K562 (cell line): ENCODE data around the gene TMC6. TPM values are rescaled to one million over a fixed set of nuclear protein-coding genes. Genes with fewer than 3 reads are reported as not detected.

ENCODE experiments used
- ATAC-seq: fragments of 200-7000 bp; cut with Tn5 transposase; 3 replicates; pipeline ENCODE4 v1.9.1; 2020; ENCODE audit warnings: moderate library complexity
- BruUV-seq: library from RNA; stranded (reverse); fragments of 400-500 nt; replicated peaks from 2 replicates; lab custom pipeline; 2021; lab: Mats Ljungman, UMichigan
- CTCF ChIA-PET: fragments of 300-600 bp; formaldehyde crosslinking; extraction: SDS; loops from one replicate; lab custom pipeline; 2021; ENCODE audit warnings: low intra/inter-chr PET ratio; lab: Yijun Ruan, JAX
- POLR2A ChIA-PET: fragments of 300-600, 350-650 bp; sonication (Branson Sonifier 250); formaldehyde crosslinking; extraction: SDS; loops from one replicate; lab custom pipeline; 2021; ENCODE audit warnings: antibody characterized with exemption, inconsistent platforms; lab: Yijun Ruan, JAX
- DNase-seq, 4 experiments: peaks; one replicate each; pipeline versions ENCODE4 v3.0.0 to v3.0.0-alpha.2; 2011 to 2018; ENCODE audit warnings: low spot score in 3 of 4, mixed read lengths in 3 of 4; ENCODE audit errors: extremely low read depth in 1 of 4
- FAIRE-seq: peaks from 2 replicates; lab custom pipeline; 2011; peaks lifted over from hg19 to GRCh38; lab: Jason Lieb, UNC
- H2AFZ ChIP-seq: 2 replicates; pipeline ENCODE4 v1.6.0; 2011; ENCODE audit warnings: low read depth, low read length, control low read depth, inconsistent platforms
- H3K27ac ChIP-seq: fragments of 200-600 bp; 3 replicates; pipeline ENCODE4 v1.8.0; 2011; ENCODE audit warnings: low read depth, mild to moderate bottlenecking, control low read depth, inconsistent platforms, low read length, moderate library complexity, mixed read lengths; ENCODE audit errors: extremely low read depth
- H3K27me3 ChIP-seq, 2 experiments: fragments of 300-600 bp in 1 of 2; 2 replicates in 1 of 2; 3 replicates in 1 of 2; pipeline versions ENCODE4 v1.6.0 to v1.8.0; 2011; ENCODE audit warnings: inconsistent platforms in 2 of 2, low read length in 2 of 2, mild to moderate bottlenecking in 1 of 2, mixed read lengths in 1 of 2, moderate library complexity in 1 of 2; ENCODE audit not compliant: control insufficient read depth in 2 of 2, insufficient read depth in 2 of 2
- H3K36me3 ChIP-seq: fragments of 300-600 bp; 3 replicates; pipeline ENCODE4 v1.8.0; 2011; ENCODE audit warnings: mild to moderate bottlenecking, low read length, inconsistent platforms; ENCODE audit not compliant: control insufficient read depth, insufficient read depth
- H3K4me1 ChIP-seq, 2 experiments: fragments of 200-600 bp in 1 of 2; replicated peaks in 1 of 2; 2 replicates in 1 of 2; 3 replicates in 1 of 2; pipeline versions ENCODE4 v1.5.1 to v1.8.0; 2011; ENCODE audit warnings: inconsistent platforms in 2 of 2, low read length in 2 of 2, mild to moderate bottlenecking in 1 of 2, mixed read lengths in 1 of 2, moderate library complexity in 1 of 2; ENCODE audit not compliant: control insufficient read depth in 2 of 2, insufficient read depth in 2 of 2
- H3K4me2 ChIP-seq: 2 replicates; pipeline ENCODE4 v1.6.1; 2011; ENCODE audit warnings: low read length, control low read depth, inconsistent platforms, mixed read lengths; ENCODE audit not compliant: insufficient read depth
- H3K4me3 ChIP-seq: fragments of 200-600 bp; sonication (generic), shearing (Covaris generic); 2 replicates; pipeline ENCODE4 v1.5.1; 2016; ENCODE audit warnings: control low read depth, inconsistent platforms
- H3K79me2 ChIP-seq: fragments of 200-600 bp; 3 replicates; pipeline ENCODE4 v1.8.0; 2011; ENCODE audit warnings: low read length, inconsistent platforms; ENCODE audit not compliant: control insufficient read depth, insufficient read depth
- H3K9ac ChIP-seq, 2 experiments: 2 replicates each; pipeline versions ENCODE4 v1.6.0 to v1.6.1; 2011; ENCODE audit warnings: low read depth in 2 of 2, low read length in 2 of 2, control low read depth in 1 of 2, inconsistent platforms in 1 of 2, mild to moderate bottlenecking in 1 of 2, mixed read lengths in 1 of 2; ENCODE audit not compliant: insufficient read depth in 1 of 2
- H3K9me1 ChIP-seq: one replicate; pipeline ENCODE4 v1.6.0; 2011; ENCODE audit warnings: inconsistent platforms, mild to moderate bottlenecking, low read length, moderate library complexity; ENCODE audit not compliant: control insufficient read depth, insufficient read depth
- H3K9me3 ChIP-seq: replicated peaks from 2 replicates; pipeline ENCODE4 v1.5.1; 2011; ENCODE audit warnings: low read depth, low read length, inconsistent platforms; ENCODE audit not compliant: control insufficient read depth, insufficient read depth
- H4K20me1 ChIP-seq: replicated peaks from 2 replicates; pipeline ENCODE4 v1.6.1; 2011; ENCODE audit warnings: low read length, inconsistent platforms, mixed read lengths; ENCODE audit not compliant: control insufficient read depth, insufficient read depth
- CBX5 ChIP-seq: IDR thresholded peaks from 2 replicates; pipeline ENCODE4 v1.6.1; 2014; ENCODE audit warnings: low read depth, borderline replicate concordance
- CLOCK ChIP-seq: fragments of 250-450 bp; sonication (Bioruptor Pico); IDR thresholded peaks from 2 replicates; pipeline ENCODE4 v1.4.0; 2020; ENCODE audit warnings: mild to moderate bottlenecking, moderate library complexity, borderline replicate concordance
- FOXK1 ChIP-seq: sonication (generic); formaldehyde crosslinking; IDR thresholded peaks from 2 replicates; pipeline ENCODE4 v1.8.0; 2022; ENCODE audit warnings: missing genetic modification reagents, mild to moderate bottlenecking, borderline replicate concordance
- MCM3 ChIP-seq: fragments of 450-650 bp; IDR thresholded peaks from 2 replicates; pipeline ENCODE4 v1.6.1; 2016
- NR2C1 ChIP-seq, 2 experiments: fragments of 450-650 bp; IDR thresholded peaks; 2 replicates each; pipeline ENCODE4 v1.6.1; 2017; ENCODE audit warnings: mild to moderate bottlenecking in 2 of 2, antibody characterized with exemption in 1 of 2, inconsistent platforms in 1 of 2, missing compliant biosample characterization in 1 of 2, missing genetic modification characterization in 1 of 2
- PHF20 ChIP-seq: fragments of 450-650 bp; IDR thresholded peaks from 2 replicates; pipeline ENCODE4 v1.6.1; 2018; ENCODE audit not compliant: partially characterized antibody
- RFX5 ChIP-seq: IDR thresholded peaks from 2 replicates; pipeline ENCODE4 v1.6.1; 2011; ENCODE audit warnings: low read depth, mild to moderate bottlenecking, improper control_type of control experiment, low read length
- SUPT5H ChIP-seq: fragments of 450-650 bp; IDR thresholded peaks from 2 replicates; pipeline ENCODE4 v1.6.1; 2016
- TRIM24 ChIP-seq, 2 experiments: fragments of 450-650 bp; IDR thresholded peaks; 2 replicates each; pipeline ENCODE4 v1.6.1; 2016
- ZC3H4 ChIP-seq: sonication (generic); formaldehyde crosslinking; IDR thresholded peaks from 2 replicates; pipeline ENCODE4 v1.9.0; 2021; ENCODE audit warnings: missing genetic modification reagents, borderline replicate concordance
- ZNF217 ChIP-seq: sonication (generic); formaldehyde crosslinking; IDR thresholded peaks from 2 replicates; pipeline ENCODE4 v1.8.0; 2022; ENCODE audit warnings: mild to moderate bottlenecking, missing genetic modification reagents
- ZNF699 ChIP-seq: fragments of 250-450 bp; sonication (Bioruptor Pico); IDR thresholded peaks from 2 replicates; pipeline ENCODE4 v1.8.0; 2021; ENCODE audit warnings: mild to moderate bottlenecking, moderate library complexity; ENCODE audit not compliant: insufficient replicate concordance
- WGBS: fragments of 100-300 bp; shearing (Covaris generic); methylation state at CpG from one replicate; pipeline ENCODE4 v1.1.6; 2016; ENCODE audit warnings: low coverage, mixed read lengths; ENCODE audit not compliant: insufficient coverage; ENCODE audit errors: missing lambda C conversion rate; 5-methylcytosine and 5-hydroxymethylcytosine counted together
- in situ Hi-C: fragments of 300-500 bp; cut with MboI; formaldehyde crosslinking; loops from 4 replicates; pipeline ENCODE4 v1.15.0; 2018; ENCODE audit warnings: inconsistent platforms, mixed read lengths
- intact Hi-C: fragments of 100-400 bp; cut with micrococcal nuclease; formaldehyde crosslinking; loops from 2 replicates; pipeline ENCODE4 v1.14.2; 2022
- polyA plus RNA-seq, 8 experiments: library from polyadenylated mRNA; depleted of rRNA in 4 of 8; stranded (reverse) in 5 of 8; unstranded in 3 of 8; fragments of >200 nt; fragmentation: Nextera tagmentation in 2 of 8; fragmentation: Illumina TruSeq in 1 of 8; extraction: Ambion mirVana in 2 of 8; extraction: Trizol in 1 of 8; gene quantifications; 2 replicates each; pipeline versions ENCODE4 v1.2.1 to v1.2.3, GENCODE V29; 2011 to 2014; ENCODE audit warnings: inconsistent platforms in 1 of 8, missing spikeins in 1 of 8
- total RNA-seq, 7 experiments: library from RNA; depleted of rRNA in 6 of 7; stranded (reverse); fragments of >200 nt in 6 of 7; fragmentation: Illumina TruSeq in 2 of 7; extraction: Trizol in 2 of 7; gene quantifications; 2 replicates each; pipeline versions ENCODE4 v1.2.1 to v1.2.3, GENCODE V29; 2011 to 2021; ENCODE audit warnings: low replicate concordance in 1 of 7
- TF ChIP-seq, protein P1 (sequence below): fragments of 150-350 bp; conservative IDR thresholded peaks from 2 replicates; pipeline ENCODE4 v1.6.1; 2014; ENCODE audit warnings: low read length
- TF ChIP-seq, protein P2 (sequence below): fragments of 450-650 bp; IDR thresholded peaks from 2 replicates; pipeline ENCODE4 v1.6.1; 2017; ENCODE audit warnings: antibody characterized with exemption, mild to moderate bottlenecking

TMC6 gene
- total and polyA plus RNA-seq, 9 of the 15 experiments (the other 6 are each of a cell fraction or from before 2014, with no cell fraction given) = 4.1 to 351 (median 66.9) TPM

- Histone ChIP-seq H3K4me2 (no peak overlapping the region), H2AFZ (no peak overlapping the region), H3K27me3 (no peaks in the 10 kb centered on the region), H3K9me3 (peaks cover 7% of the 10 kb centered on the region), H3K4me1 (peaks cover 0 to 13% of the 10 kb centered on the region in 2 experiments; a peak in 3 of 5 replicates), H3K9ac (no peak overlapping the region), H3K36me3 (peaks cover 37% of the 10 kb centered on the region), H3K9me1 (no peaks in the 10 kb centered on the region), H3K27ac (no peak overlapping the region), H3K4me3 (no peak overlapping the region), H4K20me1 (no peaks in the 10 kb centered on the region), H3K79me2 (no peaks in the 10 kb centered on the region)
- BruUV-seq = no TSS peak
- 85% methylated on average over 10 of the region's 10 CpGs for WGBS
- no peak for DNase-seq
- in situ Hi-C loops = no loop called here
- no peak for FAIRE-seq
- ChIA-PET CTCF (no interaction called here), POLR2A (interaction anchor here (1.0 kb wide), 1 partner anchor 11 kb away, joined by 3 read pairs; no protein-coding TSS in a partner anchor)
- intact Hi-C loops = no loop called here
- no peak for ATAC-seq
- TF ChIP-seq TRIM24 (IDR thresholded peaks at IDR 0.05) (0 out of 4 replicates have a peak, but pooled peaks of 1 of the 2 experiments have one; percentile 10), NR2C1 (IDR thresholded peaks at IDR 0.05) (no peak), NR2C1 (tag; IDR thresholded peaks at IDR 0.05) (no peak), ZNF217 (no peak), CBX5 (0 out of 2 replicates have a peak, but pooled peaks have one; percentile 63), CLOCK (CRISPR knock-in tag) (no peak), MCM3 (no peak), PHF20 (no peak), RFX5 (no peak), SUPT5H (no peak), ZNF699 (no peak), FOXK1 (no peak), ZC3H4 (no peak)
- TF ChIP-seq, protein P1, sequence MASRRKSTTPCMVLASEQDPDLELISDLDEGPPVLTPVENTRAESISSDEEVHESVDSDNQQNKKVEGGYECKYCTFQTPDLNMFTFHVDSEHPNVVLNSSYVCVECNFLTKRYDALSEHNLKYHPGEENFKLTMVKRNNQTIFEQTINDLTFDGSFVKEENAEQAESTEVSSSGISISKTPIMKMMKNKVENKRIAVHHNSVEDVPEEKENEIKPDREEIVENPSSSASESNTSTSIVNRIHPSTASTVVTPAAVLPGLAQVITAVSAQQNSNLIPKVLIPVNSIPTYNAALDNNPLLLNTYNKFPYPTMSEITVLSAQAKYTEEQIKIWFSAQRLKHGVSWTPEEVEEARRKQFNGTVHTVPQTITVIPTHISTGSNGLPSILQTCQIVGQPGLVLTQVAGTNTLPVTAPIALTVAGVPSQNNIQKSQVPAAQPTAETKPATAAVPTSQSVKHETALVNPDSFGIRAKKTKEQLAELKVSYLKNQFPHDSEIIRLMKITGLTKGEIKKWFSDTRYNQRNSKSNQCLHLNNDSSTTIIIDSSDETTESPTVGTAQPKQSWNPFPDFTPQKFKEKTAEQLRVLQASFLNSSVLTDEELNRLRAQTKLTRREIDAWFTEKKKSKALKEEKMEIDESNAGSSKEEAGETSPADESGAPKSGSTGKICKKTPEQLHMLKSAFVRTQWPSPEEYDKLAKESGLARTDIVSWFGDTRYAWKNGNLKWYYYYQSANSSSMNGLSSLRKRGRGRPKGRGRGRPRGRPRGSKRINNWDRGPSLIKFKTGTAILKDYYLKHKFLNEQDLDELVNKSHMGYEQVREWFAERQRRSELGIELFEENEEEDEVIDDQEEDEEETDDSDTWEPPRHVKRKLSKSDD = no peak
- TF ChIP-seq, protein P2, sequence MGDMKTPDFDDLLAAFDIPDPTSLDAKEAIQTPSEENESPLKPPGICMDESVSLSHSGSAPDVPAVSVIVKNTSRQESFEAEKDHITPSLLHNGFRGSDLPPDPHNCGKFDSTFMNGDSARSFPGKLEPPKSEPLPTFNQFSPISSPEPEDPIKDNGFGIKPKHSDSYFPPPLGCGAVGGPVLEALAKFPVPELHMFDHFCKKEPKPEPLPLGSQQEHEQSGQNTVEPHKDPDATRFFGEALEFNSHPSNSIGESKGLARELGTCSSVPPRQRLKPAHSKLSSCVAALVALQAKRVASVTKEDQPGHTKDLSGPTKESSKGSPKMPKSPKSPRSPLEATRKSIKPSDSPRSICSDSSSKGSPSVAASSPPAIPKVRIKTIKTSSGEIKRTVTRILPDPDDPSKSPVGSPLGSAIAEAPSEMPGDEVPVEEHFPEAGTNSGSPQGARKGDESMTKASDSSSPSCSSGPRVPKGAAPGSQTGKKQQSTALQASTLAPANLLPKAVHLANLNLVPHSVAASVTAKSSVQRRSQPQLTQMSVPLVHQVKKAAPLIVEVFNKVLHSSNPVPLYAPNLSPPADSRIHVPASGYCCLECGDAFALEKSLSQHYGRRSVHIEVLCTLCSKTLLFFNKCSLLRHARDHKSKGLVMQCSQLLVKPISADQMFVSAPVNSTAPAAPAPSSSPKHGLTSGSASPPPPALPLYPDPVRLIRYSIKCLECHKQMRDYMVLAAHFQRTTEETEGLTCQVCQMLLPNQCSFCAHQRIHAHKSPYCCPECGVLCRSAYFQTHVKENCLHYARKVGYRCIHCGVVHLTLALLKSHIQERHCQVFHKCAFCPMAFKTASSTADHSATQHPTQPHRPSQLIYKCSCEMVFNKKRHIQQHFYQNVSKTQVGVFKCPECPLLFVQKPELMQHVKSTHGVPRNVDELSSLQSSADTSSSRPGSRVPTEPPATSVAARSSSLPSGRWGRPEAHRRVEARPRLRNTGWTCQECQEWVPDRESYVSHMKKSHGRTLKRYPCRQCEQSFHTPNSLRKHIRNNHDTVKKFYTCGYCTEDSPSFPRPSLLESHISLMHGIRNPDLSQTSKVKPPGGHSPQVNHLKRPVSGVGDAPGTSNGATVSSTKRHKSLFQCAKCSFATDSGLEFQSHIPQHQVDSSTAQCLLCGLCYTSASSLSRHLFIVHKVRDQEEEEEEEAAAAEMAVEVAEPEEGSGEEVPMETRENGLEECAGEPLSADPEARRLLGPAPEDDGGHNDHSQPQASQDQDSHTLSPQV = no peak
Measured at GRCh38 chr17:78101542-78101941, 27.0 kb downstream of the TMC6 start.
